HepG2 (cell line): ENCODE measurements around the gene LGALS16.

Source experiments
- ETV5 ChIP-seq: IDR thresholded peaks from 2 replicates; pipeline ENCODE4 v1.6.1; 2018; ENCODE audit warnings: missing biosample characterization, missing genetic modification reagents, inconsistent platforms, borderline replicate concordance
- FOSL1 ChIP-seq: sonication (generic); formaldehyde crosslinking; IDR thresholded peaks from 2 replicates; pipeline ENCODE4 v1.9.0; 2021; ENCODE audit warnings: missing genetic modification reagents, borderline replicate concordance
- IRF2 ChIP-seq: IDR thresholded peaks from 2 replicates; pipeline ENCODE4 v1.6.1; 2018; ENCODE audit warnings: missing genetic modification reagents, missing compliant biosample characterization
- MXI1 ChIP-seq: IDR thresholded peaks from 3 replicates; pipeline ENCODE4 v1.6.1; 2012; ENCODE audit warnings: low read depth, low read length, inconsistent platforms, borderline replicate concordance
- RCOR2 ChIP-seq: IDR thresholded peaks from 2 replicates; pipeline ENCODE4 v1.6.1; 2016; ENCODE audit warnings: missing biosample characterization, missing genetic modification reagents
- SSRP1 ChIP-seq: IDR thresholded peaks from 2 replicates; pipeline ENCODE4 v1.6.1; 2016; ENCODE audit warnings: control low read depth
- ZNF143 ChIP-seq: sonication (generic); formaldehyde crosslinking; IDR thresholded peaks from 2 replicates; pipeline ENCODE4 v1.4.0; 2020; ENCODE audit warnings: missing genetic modification reagents
- TF ChIP-seq, protein P1 (sequence below): sonication (generic); formaldehyde crosslinking; IDR thresholded peaks from 2 replicates; pipeline ENCODE4 v1.5.0; 2020; ENCODE audit warnings: mild to moderate bottlenecking, missing genetic modification reagents, moderate library complexity

DNA sequence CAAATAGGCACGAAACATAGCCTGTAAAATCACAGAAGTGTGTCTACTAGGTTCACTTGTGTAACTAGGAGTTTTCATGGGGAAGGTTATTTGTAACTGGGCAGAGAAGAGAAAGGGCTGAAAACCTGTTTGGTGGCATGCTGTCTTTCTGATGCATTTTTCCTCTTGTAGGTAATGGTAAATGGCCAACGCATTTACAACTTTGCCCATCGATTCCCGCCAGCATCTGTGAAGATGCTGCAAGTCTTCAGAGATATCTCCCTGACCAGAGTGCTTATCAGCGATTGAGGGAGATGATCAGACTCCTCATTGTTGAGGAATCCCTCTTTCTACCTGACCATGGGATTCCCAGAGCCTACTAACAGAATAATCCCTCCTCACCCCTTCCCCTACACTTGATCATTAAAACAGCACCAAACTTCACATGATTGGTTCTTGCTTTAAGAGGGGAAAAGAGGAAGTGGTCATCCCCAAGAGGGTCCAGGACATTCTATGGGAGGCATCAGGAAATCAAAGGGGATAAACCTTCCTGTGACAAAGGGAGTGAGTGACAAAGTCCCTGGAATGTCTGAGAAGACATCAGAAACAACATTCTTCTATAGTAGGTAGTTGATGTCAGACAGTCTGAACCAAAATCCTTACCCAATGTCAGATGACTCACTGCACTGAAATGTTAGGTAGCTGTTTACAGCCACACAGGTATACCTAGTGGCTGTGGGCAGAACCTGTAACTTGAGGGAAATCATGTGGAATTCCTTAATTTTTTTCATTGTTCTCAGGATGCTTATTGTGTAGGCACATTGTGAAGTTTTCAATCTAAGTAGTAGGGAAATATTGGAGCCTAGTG is 53.5 kb downstream of the LGALS16 start:
- TF ChIP-seq ETV5 (no peak), RCOR2 (no peak), SSRP1 (CRISPR knock-in tag) (no peak), FOSL1 (CRISPR knock-in tag) (no peak), MXI1 (no peak), ZNF143 (CRISPR knock-in tag) (no peak), IRF2 (CRISPR knock-in tag) (no peak)
- TF ChIP-seq, protein P1, sequence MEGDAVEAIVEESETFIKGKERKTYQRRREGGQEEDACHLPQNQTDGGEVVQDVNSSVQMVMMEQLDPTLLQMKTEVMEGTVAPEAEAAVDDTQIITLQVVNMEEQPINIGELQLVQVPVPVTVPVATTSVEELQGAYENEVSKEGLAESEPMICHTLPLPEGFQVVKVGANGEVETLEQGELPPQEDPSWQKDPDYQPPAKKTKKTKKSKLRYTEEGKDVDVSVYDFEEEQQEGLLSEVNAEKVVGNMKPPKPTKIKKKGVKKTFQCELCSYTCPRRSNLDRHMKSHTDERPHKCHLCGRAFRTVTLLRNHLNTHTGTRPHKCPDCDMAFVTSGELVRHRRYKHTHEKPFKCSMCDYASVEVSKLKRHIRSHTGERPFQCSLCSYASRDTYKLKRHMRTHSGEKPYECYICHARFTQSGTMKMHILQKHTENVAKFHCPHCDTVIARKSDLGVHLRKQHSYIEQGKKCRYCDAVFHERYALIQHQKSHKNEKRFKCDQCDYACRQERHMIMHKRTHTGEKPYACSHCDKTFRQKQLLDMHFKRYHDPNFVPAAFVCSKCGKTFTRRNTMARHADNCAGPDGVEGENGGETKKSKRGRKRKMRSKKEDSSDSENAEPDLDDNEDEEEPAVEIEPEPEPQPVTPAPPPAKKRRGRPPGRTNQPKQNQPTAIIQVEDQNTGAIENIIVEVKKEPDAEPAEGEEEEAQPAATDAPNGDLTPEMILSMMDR (CRISPR knock-in tag), result no peak
